ENCODE measurements around the gene BACE1. TPM values are rescaled to one million over a fixed set of nuclear protein-coding genes. Genes with fewer than 3 reads are reported as not detected.

The BACE1 gene
- total and polyA plus RNA-seq, 2 donors (not counting 1 experiment from before 2014, with no cell fraction given), result 0.06 TPM; not detected in 1

DNA sequence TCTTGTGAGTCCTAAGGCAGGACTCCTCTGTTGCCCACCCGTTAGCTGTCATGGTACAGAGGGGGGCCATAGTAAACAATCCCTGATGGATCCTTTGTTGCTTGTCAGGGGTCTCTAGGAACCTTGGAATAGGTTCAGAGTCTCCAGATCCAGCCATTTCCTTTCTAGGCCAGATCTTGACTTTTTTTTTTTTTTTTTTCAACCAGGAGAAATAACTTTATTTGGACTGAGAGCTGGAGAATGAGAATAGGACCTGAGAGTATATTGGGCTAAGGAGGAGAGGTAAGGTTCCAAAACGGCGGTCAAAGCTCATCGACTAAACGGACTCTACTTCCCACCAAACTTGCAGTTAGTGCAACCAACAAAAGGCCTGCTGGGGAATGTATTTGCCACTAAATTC lies 19.3 kb upstream of the BACE1 start:
- Histone ChIP-seq H4K20me1 (ENCODE audit: control insufficient read depth, insufficient read depth, low read length, poor library complexity, severe bottlenecking) (no peaks in the 10 kb centered on the region), H3K36me3 (replicated peaks in 1 of 2; ENCODE audit: control extremely low read depth in 1 of 2, control insufficient read depth in 1 of 2, extremely low read depth in 1 of 2, insufficient read depth in 2 of 2, low read length in 1 of 2) (peaks cover 3 to 12% of the 10 kb centered on the region in 2 experiments), H3K4me2 (replicated peaks; ENCODE audit: low read depth, low read length, poor library complexity, severe bottlenecking) (no peak overlapping the region), H3K4me1 (ENCODE audit: control insufficient read depth in 2 of 2, insufficient read depth in 2 of 2, low read length in 2 of 2) (no peaks in the 10 kb centered on the region), H3K79me2 (ENCODE audit: control insufficient read depth, insufficient read depth, low read length) (peaks cover 12% of the 10 kb centered on the region), H3K27me3 (replicated peaks in 1 of 4; ENCODE audit: control extremely low read depth in 1 of 4, control insufficient read depth in 3 of 4, insufficient read depth in 4 of 4, low read length in 3 of 4) (no peaks in the 10 kb centered on the region), H3K9ac (ENCODE audit: low read length) (no peak overlapping the region), H2AFZ (ENCODE audit: insufficient read depth, low read depth, low read length, poor library complexity, severe bottlenecking) (no peak overlapping the region), H3K9me3 (ENCODE audit: control extremely low read depth in 1 of 3, control insufficient read depth in 2 of 3, insufficient read depth in 1 of 3, low read length in 2 of 3) (no peaks in the 10 kb centered on the region), H3K27ac (ENCODE audit: low read length in 2 of 2) (no peak overlapping the region), H3K4me3 (ENCODE audit: control extremely low read depth in 1 of 5, extremely low read depth in 1 of 5, insufficient read depth in 1 of 5, low read depth in 2 of 5, low read length in 4 of 5) (no peak overlapping the region)
- Mint-ChIP-seq H3K27ac (no peak overlapping the region), H3K9me3 (ENCODE audit: insufficient read depth) (no peaks in the 10 kb centered on the region), H3K4me3 (no peak overlapping the region), H3K27me3 (no peaks in the 10 kb centered on the region), H3K4me1 (peaks cover 2% of the 10 kb centered on the region)
- ChIA-PET CTCF (interaction anchor here (0.7 kb wide), 1 partner anchor 8 kb away, joined by 4 read pairs; no protein-coding TSS in a partner anchor), POLR2A (no interaction called here)
- DNase-seq (no peak), ATAC-seq (ENCODE audit: low read depth) (no peak)
- intact Hi-C loops (cut with micrococcal nuclease), result no loop called here
- 100% methylated on average over 1 of the region's 5 CpGs for WGBS (ENCODE audit: insufficient coverage)
- no peak for TF ChIP-seq EZH2 (IDR thresholded peaks at IDR 0.05; ENCODE audit: borderline replicate concordance, insufficient read depth, low read depth, low read length, poor library complexity, severe bottlenecking)
- TF ChIP-seq, protein P1, sequence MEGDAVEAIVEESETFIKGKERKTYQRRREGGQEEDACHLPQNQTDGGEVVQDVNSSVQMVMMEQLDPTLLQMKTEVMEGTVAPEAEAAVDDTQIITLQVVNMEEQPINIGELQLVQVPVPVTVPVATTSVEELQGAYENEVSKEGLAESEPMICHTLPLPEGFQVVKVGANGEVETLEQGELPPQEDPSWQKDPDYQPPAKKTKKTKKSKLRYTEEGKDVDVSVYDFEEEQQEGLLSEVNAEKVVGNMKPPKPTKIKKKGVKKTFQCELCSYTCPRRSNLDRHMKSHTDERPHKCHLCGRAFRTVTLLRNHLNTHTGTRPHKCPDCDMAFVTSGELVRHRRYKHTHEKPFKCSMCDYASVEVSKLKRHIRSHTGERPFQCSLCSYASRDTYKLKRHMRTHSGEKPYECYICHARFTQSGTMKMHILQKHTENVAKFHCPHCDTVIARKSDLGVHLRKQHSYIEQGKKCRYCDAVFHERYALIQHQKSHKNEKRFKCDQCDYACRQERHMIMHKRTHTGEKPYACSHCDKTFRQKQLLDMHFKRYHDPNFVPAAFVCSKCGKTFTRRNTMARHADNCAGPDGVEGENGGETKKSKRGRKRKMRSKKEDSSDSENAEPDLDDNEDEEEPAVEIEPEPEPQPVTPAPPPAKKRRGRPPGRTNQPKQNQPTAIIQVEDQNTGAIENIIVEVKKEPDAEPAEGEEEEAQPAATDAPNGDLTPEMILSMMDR (IDR thresholded peaks at IDR 0.05), result no peak

DNA sequence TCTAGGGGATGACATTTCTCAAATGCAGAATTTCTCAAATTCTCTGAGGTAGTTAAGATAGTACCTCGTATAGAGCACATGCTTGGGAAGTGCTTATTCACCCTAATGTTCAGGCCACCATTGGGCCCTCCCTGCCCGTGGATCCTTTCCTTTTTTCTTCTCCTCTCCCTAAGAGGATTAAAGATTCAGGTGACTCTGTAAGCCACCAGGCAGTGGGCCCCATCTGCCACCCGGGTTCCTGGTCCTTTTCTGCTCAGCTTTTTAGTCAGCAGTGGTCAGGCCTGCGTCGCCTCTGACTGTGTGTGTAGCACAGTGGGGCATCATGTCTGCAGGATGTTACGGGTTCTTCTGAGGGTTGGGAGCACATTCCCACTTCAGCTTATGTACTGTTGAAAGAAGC lies 18.8 kb upstream of the BACE1 start:
- no peak overlapping the region for H3K9ac ChIP-seq (ENCODE audit: low read length)
- H3K9me3 ChIP-seq (ENCODE audit: control extremely low read depth in 1 of 3, control insufficient read depth in 2 of 3, insufficient read depth in 1 of 3, low read length in 2 of 3), result no peaks in the 10 kb centered on the region
- ChIA-PET CTCF (no interaction called here), POLR2A (no interaction called here)
- no peaks in the 10 kb centered on the region for H3K27me3 ChIP-seq (replicated peaks in 1 of 4; ENCODE audit: control extremely low read depth in 1 of 4, control insufficient read depth in 3 of 4, insufficient read depth in 4 of 4, low read length in 3 of 4)
- no peak overlapping the region for H3K4me2 ChIP-seq (replicated peaks; ENCODE audit: low read depth, low read length, poor library complexity, severe bottlenecking)
- H4K20me1 ChIP-seq (ENCODE audit: control insufficient read depth, insufficient read depth, low read length, poor library complexity, severe bottlenecking), result no peaks in the 10 kb centered on the region
- Mint-ChIP-seq H3K4me3 (no peak overlapping the region), H3K4me1 (peaks cover 5% of the 10 kb centered on the region), H3K9me3 (ENCODE audit: insufficient read depth) (no peaks in the 10 kb centered on the region), H3K27ac (no peak overlapping the region), H3K27me3 (no peaks in the 10 kb centered on the region)
- H3K36me3 ChIP-seq (replicated peaks in 1 of 2; ENCODE audit: control extremely low read depth in 1 of 2, control insufficient read depth in 1 of 2, extremely low read depth in 1 of 2, insufficient read depth in 2 of 2, low read length in 1 of 2), result peaks cover 2 to 8% of the 10 kb centered on the region in 2 experiments
- DNase-seq, result no peak
- H3K27ac ChIP-seq (ENCODE audit: low read length in 2 of 2), result no peak overlapping the region
- no peak overlapping the region for H2AFZ ChIP-seq (ENCODE audit: insufficient read depth, low read depth, low read length, poor library complexity, severe bottlenecking)
- H3K4me1 ChIP-seq (ENCODE audit: control insufficient read depth in 2 of 2, insufficient read depth in 2 of 2, low read length in 2 of 2), result no peaks in the 10 kb centered on the region
- no peak for ATAC-seq (ENCODE audit: low read depth)
- TF ChIP-seq, protein P1 (IDR thresholded peaks at IDR 0.05), result no peak
- no peak for TF ChIP-seq EZH2 (IDR thresholded peaks at IDR 0.05; ENCODE audit: borderline replicate concordance, insufficient read depth, low read depth, low read length, poor library complexity, severe bottlenecking)
- 97% methylated on average over 6 of the region's 6 CpGs for WGBS (ENCODE audit: insufficient coverage)
- peaks cover 12% of the 10 kb centered on the region for H3K79me2 ChIP-seq (ENCODE audit: control insufficient read depth, insufficient read depth, low read length)
- no peak overlapping the region for H3K4me3 ChIP-seq (ENCODE audit: control extremely low read depth in 1 of 5, extremely low read depth in 1 of 5, insufficient read depth in 1 of 5, low read depth in 2 of 5, low read length in 4 of 5)
- intact Hi-C loops (cut with micrococcal nuclease), result no loop called here

All from B cell (primary cell).